NCI-H82 treated with DMSO at 0.1 percent for 48 hours (cell line): ENCODE results near the gene COG5.

Experiments used
- DNase-seq: peaks from one replicate; lab custom pipeline; 2025; ENCODE audit not compliant: unreplicated experiment; lab: John Stamatoyannopoulos, UW

COG5 gene

GRCh38 chr7:107464666-107465226, 99.0 kb downstream of the COG5 start:
- DNase-seq: no peak

DNA sequence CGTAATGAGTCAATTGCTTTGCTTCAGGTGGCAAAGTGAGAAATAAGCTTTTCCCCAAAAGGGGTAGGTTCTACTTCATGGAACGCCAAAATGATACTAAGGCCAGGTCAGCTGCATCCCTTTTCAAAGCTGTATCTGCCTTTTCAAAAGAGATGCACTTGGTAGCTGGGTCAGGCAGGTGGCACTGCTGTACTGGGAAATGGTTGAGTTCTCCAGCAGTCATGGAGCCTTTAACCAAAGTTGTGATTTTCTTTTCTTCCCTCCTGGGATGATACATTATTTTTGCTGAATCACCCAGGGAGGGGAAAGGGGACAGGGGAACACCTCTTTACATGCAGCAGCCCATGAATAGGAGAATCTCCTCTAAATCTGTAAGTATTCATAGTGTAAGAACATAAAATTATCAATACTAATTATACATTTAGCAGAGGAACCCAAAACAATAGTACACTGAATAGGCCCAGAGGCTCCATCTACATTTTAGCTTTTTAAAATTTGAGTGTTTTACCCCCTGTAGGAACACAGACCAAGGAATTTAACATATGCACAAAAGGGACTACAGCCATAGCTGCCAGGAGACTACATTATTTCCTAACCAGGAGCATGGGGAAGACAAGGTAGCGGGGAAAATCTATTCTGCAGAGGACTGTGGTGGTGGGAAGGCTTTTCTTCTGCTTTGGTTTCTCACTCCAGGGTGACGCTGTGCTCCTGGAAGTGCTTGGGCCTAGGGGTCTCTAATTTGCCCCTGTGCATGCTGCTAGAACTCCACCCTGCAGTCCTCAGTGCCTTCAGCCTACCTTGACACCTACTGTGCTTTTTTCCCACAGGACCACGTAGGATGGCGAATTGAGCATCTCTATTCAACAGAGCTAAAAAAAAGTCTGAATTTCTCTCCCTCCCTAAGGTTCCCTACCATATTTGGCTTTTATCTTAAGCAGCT, 100.3 kb downstream of the COG5 start:
- peak; percentile 21 for DNase-seq

DNA sequence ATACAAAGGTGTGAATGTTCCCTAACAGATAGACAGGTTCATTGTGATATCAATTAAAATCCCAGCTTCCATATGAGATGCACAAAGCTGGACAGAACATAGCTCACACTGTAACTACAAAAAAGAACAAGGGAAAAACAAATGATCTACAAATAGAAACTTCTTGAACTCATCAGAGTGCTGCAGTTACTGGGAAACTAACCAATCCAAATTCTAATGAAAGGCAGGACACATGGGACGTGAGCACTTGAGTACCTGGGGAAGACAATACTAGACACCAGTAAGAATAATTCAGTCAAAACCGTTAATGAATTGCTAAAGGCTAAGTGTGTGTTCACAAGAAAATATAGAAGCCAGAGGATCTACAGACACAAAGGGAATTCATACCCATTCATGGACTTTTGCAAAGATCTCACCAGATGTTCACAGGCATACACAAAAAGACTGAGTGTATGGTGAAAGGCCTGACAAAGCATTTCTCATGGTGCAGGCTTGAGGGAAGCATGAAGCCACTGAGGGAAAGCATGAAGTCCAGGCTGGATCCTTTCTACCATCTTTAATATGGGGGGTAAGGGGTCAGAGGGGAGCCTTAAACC, 101.7 kb downstream of the COG5 start:
- DNase-seq: no peak

DNA sequence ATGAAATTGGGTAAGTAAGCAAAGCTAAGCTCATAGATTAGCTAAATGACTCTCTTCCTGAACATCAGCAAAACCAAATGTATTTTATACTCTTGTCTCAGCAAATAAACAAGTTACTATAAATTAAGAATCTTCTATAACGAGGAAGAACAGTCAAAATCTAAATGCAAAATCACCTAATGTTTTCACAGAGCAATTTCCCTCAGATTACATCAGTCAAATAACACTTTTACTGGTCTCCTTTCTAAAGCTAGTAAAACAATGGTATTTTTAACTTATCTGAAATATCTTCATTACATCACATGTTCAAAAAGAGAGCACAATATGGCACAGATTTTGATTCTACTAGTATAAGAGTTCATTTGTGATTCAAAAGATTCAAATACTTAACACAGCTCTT, 110.3 kb downstream of the COG5 start:
- DNase-seq: no peak

DNA sequence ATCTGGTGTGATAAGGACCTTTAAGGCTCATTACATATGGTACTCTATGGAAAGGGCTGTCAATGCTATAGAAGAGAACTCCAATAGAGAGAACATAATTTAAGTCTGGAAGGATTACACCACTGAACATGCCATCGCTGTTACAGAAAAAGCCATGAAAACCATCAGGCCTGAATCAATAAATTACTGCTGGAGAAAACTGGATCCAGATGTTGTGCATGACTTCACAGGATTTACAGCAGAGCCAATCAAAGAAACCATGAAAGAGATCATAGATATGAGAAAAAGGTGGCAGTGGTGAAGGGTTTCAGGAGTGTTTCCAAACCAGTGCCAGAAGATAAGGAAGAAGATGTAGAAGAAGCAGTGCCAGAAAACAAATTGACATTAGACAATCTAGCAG, 112.8 kb downstream of the COG5 start:
- DNase-seq: no peak

DNA sequence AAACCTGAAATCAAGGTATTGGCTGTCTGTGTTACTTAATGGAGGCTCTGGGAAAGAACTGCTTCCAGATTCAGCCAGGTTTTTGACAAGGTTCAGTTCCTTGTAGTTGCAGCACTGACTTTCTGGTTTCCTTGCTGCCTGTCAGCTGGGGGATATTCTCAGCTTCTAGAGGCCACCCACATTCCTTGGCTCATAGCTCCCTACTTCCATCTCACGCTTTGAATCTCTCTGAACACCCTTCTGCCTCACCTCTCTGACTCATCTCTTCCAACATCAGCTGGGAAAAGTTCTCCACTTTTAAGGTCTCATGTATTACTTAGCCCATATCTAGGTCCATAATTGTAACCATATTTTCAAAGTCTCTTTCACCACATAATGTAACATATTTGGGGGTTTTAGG, 116.7 kb downstream of the COG5 start:
- DNase-seq: no peak

DNA sequence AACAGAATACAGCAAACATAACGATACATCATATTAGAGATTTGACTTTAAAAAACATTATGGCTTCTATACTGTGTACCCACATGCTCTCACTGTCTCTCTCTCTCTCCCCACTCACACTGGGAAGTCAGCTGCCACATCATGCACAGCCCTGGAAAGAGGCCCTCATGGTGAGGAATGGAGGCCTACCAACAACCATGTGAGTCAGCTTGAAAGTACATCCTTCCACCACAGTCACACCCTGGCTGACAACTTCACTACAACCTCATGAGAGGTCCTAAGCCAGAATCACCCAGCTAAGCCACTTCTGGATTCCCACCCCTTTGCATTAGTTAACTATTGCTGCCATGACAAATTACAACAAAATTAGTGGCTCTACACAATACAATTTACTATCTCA, 117.2 kb downstream of the COG5 start:
- DNase-seq: no peak

GRCh38 chr7:107442678-107443077, 121.0 kb downstream of the COG5 start:
- no peak for DNase-seq

GRCh38 chr7:107441581-107442422, 121.9 kb downstream of the COG5 start:
- no peak for DNase-seq

DNA sequence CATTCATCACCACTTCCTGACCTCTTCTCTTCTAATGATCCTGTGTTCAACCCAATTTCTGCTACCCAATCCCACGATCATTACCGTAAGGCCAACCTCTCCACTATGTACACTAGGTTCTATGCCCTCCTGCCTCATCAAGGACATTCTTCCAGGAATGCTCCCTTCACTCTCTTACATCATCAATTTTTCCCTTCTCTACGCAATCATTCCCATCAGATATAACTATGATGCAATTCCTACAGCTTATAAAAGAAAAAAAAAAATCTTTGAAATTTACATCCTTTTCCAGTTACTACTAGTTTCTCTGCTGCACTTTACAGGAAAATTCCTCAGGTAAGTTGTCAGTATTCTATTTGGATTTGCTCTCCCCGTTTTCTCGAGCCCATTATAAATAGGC, 124.7 kb downstream of the COG5 start:
- no peak for DNase-seq

GRCh38 chr7:107435749-107436148, 128.0 kb downstream of the COG5 start:
- DNase-seq: no peak

GRCh38 chr7:107432261-107432660, 131.5 kb downstream of the COG5 start:
- DNase-seq: no peak

DNA sequence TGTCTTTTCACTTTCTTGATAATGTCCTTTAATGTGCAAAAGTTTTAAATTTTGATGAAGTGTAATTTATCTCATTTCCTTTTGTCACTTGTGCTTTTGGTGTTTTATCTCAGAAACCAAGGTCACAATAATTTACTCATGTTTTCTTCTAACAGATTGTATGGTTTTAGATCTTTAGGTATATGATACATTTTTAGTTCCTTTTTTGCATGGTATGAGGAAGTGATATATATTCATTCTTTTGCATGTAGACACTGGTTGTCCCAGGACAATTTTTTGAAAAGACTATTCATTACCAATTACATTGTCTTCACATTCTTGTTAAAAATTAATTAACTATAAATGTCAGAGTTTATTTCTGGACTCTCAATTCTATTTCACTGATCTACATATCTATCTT, 133.7 kb downstream of the COG5 start:
- no peak for DNase-seq

- no peak for DNase-seq
Measured at GRCh38 chr7:107428642-107429041, 135.1 kb downstream of the COG5 start.

DNA sequence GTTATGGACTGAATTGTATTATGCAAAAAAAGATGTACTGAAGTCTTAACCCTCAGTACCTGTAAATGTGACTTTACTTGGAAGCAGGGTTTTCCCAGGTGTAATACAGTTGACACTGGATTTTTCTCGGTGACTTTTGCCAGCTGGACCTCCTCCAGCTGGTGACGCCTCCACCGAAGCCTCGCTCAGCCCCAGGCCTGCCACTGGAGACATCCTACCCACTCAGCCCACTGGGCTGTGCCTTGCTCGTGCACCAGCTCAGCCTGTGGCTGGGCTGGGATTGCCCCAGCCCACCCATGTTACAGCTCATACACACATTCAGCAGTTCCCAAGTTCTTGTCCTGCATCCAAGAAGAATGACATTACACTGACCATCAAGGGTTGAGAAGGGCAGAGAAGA, 136.3 kb downstream of the COG5 start:
- no peak for DNase-seq

DNA sequence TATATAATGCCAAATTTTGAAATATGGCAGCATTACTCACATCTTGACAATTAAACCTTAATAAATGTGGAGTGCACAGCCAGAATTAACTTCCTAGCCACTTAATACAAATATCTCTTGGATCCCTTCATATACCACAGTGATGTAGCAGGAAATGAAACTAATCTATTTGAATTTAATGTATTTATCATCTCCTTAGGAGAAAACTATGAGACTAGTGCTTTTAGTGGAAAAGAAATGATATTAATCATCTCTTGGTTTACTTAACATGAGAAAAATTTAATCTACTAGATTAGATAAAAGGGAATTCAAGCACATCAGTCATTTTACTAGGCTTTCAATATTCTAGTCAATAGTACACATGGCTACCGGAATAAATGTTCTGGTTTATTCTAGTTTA, 149.5 kb downstream of the COG5 start:
- no peak for DNase-seq

DNA sequence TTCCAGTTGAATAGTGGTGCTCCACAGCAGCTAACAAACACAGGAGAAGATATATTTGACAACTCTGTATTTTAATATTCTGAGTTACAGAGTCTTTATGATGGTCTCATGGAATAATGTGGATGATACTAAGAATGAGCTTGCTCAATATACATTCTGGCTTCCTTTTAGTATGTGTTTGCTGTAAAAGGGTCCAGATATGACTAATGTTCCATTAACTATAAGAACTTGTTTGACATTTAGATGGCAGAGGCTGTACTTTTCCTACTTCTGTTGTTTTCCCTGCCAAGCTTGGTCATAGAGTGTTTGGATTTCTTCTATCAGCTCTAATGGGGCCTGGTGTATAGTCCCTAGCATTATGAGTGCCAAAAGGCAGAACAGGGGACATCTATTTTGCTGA, 155.4 kb downstream of the COG5 start:
- no peak for DNase-seq

DNA sequence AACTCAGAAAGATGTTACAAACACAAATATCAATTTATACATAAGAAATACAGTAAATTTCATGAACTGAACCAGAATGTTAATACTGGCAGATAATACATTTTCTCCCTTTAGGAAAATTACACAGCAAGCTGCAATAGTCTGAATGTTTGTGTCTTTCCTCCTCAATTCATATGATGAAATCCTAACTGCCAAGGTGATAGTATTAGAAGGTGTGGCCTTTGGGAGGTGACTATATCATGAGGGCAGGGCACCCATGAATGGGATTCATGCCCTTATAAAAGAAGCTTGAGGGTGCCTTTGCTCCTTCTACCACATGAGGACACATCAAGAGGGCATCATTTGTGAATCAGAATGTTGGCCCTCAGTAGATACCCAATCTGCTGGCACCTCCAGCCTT, 158.2 kb downstream of the COG5 start:
- DNase-seq: no peak

- DNase-seq: peak; percentile 49
Measured at GRCh38 chr7:107404740-107405537, 158.8 kb downstream of the COG5 start.

DNA sequence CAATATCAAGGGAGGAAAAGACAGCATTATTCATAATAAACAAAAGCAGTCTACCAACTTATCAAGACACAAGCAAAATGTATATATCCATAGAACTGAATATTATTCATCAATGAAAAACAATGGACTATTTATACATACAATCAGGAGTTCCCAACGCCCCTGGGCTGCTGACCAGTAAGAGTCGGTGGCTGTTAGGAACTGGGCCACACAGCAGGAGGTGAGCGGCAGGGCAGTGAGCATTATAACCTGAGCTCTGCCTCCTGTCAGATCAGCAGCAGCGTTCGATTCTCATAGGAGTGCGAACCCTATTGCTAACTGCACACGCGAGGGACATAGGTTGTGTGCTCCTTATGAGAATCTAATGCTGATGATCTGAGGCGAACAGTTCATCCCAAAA, 165.6 kb downstream of the COG5 start:
- no peak for DNase-seq

DNA sequence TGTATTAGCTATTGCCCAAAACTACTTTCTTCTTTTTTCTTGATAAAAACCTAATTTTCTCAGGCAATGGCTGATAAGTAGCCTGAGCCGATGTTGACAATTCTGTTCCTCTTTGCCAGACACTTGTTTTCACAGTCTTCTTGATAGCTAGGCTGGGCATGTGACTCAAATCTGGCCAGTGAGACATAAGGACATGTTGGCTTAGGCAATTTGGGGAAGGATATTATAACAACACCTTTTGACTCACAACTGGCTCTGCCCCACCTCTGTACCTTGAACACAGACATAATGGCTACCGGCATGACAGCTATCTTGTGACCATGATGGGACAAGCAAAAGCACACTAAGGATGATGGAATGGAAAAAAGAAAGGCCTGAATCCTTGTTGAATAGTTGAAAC, 166.7 kb downstream of the COG5 start:
- no peak for DNase-seq
